ENCODE data around the gene PRMT1.

The PRMT1 gene

DNA sequence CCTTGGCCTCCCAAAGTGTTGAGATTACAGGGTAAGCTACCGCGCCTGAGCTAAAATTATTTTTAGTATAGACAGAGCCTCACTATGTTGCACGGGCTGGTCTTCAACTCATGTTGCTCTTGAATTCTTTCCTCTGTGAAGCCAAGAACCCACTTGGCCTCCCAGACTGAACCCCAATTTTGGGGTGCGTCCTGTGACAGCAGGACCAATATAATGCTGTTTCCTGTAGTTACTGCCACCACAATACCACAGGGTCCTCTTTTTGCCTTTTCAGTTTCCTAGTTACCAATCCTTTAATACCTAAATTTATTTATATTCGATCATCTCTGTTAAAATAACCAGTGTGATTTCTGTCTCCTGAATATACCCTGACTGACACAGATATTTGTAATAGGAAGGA, 53.1 kb downstream of the PRMT1 start:
- DNase-seq: no peak
